MG63 (cell line): ENCODE data around the gene ARPC1A. TPM values are rescaled to one million over a fixed set of nuclear protein-coding genes. Genes with fewer than 3 reads are reported as not detected.

ENCODE experiments used
- DNase-seq: peaks from one replicate; pipeline ENCODE4 v3.0.0-alpha.2; 2020
- H3K27me3 ChIP-seq: fragments of 250-450 bp; sonication (Bioruptor Pico); 2 replicates; pipeline ENCODE4 v1.5.1; 2020; ENCODE audit warnings: mild to moderate bottlenecking, moderate library complexity
- H3K36me3 ChIP-seq: fragments of 250-450 bp; sonication (Bioruptor Pico); 2 replicates; pipeline ENCODE4 v1.5.1; 2020; ENCODE audit warnings: mild to moderate bottlenecking, moderate library complexity
- H3K4me3 ChIP-seq: fragments of 250-450 bp; sonication (Bioruptor Pico); 2 replicates; pipeline ENCODE4 v1.5.1; 2020; ENCODE audit warnings: mild to moderate bottlenecking, moderate library complexity
- H3K9me3 ChIP-seq: fragments of 250-450 bp; sonication (Bioruptor Pico); 2 replicates; pipeline ENCODE4 v1.5.1; 2020; ENCODE audit warnings: mild to moderate bottlenecking, moderate library complexity
- total RNA-seq: library from RNA; depleted of rRNA; stranded (reverse); fragments of >200 nt; shearing (Covaris generic); gene quantifications from 2 replicates; pipeline ENCODE4 v1.2.3, GENCODE V29; 2014; ENCODE audit warnings: low replicate concordance

ARPC1A gene
- total RNA-seq, 1 experiment from 2014 or later, result 75.8 TPM

- no peak overlapping the region for H3K4me3 ChIP-seq
- DNase-seq, result no peak
- H3K9me3 ChIP-seq, result no peaks in the 10 kb centered on the region
- H3K27me3 ChIP-seq, result no peaks in the 10 kb centered on the region
- peaks cover 13% of the 10 kb centered on the region for H3K36me3 ChIP-seq
These were observed 67.1 kb downstream of the ARPC1A start for GRCh38 chr7:99392659-99393354.

DNA sequence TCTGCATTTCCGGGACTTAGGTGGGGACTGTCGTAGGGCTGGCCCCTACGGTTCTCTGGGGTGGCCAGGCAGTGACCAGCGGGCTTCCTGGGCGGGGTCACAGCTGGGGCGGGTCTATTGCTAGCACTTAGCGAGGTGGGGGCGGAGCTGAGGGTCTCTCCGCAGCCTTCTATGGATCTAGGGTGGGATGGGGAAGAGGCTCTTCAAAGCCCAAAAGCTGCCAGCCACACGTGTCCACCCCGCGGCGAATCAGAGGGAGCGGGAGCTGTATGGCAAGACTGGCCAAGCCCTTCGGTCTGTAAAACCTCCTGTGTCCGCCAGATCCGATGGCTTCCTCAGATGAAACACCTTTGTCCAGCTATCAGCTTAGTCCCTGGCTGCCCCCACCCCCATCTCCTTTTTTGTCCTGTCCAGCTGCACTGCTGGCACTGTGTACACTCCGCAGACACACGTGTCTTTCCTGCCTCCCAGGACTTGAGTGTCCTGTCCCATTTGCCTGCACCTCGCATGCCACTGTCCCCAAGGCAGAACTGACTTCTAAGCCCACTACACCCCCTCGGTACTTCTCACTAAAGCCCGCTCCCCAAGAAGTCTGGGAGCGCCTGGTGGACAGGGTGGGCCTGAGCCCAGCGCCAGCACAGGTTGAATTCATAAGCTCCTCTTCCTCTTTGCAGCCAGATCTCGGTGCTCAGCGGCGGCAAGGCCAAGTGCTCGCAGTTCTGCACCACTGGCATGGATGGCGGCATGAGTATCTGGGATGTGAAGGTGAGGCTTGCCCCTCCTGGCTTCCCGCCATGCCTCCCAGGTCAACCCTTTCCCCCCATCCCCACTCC, 67.9 kb downstream of the ARPC1A start:
- DNase-seq, result no peak
- Histone ChIP-seq H3K9me3 (no peaks in the 10 kb centered on the region), H3K36me3 (peaks cover 18% of the 10 kb centered on the region; the same call in 1 of the 2 replicates), H3K4me3 (no peak overlapping the region), H3K27me3 (no peaks in the 10 kb centered on the region)

DNA sequence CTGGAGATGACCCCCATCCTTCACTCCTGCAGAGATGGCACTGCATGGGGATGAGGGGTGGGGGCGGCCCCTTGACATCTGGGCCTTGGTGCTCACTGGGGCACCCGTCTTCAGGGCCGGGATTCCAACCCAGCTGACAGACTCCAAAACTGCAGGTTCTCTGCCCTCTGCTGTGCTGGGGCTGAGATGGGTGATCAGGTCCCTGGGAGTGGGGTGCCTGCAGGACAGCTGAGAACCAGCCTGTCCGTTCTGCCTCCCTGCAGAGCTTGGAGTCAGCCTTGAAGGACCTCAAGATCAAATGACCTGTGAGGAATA, 68.4 kb downstream of the ARPC1A start:
- Histone ChIP-seq H3K36me3 (peaks cover 21% of the 10 kb centered on the region), H3K27me3 (no peaks in the 10 kb centered on the region), H3K4me3 (no peak overlapping the region), H3K9me3 (no peaks in the 10 kb centered on the region)
- DNase-seq, result no peak

- Histone ChIP-seq H3K4me3 (no peak overlapping the region), H3K9me3 (no peaks in the 10 kb centered on the region), H3K36me3 (peaks cover 30% of the 10 kb centered on the region), H3K27me3 (no peaks in the 10 kb centered on the region)
- DNase-seq, result no peak
These were observed 70.1 kb downstream of the ARPC1A start for GRCh38 chr7:99395616-99396327.

DNA sequence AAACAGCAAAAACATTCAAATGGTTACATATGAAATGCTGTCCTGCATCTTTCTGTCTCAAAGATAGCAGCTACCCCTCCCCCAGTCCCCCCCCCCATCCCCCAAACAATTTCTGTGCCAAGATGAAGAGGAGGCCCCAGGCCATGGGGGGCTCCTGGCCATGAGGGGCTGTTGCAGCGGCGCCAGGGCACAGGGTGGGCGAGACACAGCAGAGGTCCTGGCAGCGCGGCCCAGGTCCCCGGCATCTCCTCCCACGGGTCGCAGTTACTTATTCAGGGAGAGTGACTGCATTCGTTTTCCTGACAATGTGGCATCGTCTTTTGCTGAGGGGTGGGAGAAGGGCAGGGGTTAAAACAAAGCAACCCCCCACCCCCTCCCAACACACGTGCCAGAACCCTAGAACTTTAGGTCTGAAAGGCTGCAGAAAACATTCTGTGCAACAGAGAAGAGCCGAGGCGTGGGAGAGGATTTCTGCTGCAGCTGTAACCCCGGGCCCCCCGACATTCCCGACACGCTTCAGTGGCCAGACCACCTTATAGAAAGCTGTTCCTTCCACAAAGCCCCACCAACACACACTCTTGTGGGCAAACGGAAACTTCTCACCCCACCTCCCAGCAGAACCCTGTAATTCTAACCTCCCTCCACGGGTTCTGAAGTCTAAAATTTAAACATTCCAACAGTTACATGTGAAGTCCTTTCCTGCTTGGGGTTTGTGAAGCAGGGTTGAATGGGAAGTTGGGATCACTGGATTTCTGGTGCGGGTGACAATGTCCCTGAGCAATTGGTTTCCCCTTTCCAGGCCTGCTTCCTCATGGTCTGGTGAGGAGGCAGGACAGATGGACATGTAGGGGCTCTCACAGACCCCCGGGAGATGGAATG, 71.0 kb downstream of the ARPC1A start:
- H3K9me3 ChIP-seq, result no peaks in the 10 kb centered on the region
- peaks cover 34% of the 10 kb centered on the region for H3K36me3 ChIP-seq
- DNase-seq, result no peak
- H3K4me3 ChIP-seq, result no peak overlapping the region
- no peaks in the 10 kb centered on the region for H3K27me3 ChIP-seq

- H3K27me3 ChIP-seq, result no peaks in the 10 kb centered on the region
- H3K4me3 ChIP-seq, result no peak overlapping the region
- no peaks in the 10 kb centered on the region for H3K9me3 ChIP-seq
- DNase-seq, result no peak
- H3K36me3 ChIP-seq, result peaks cover 36% of the 10 kb centered on the region
These were observed 71.7 kb downstream of the ARPC1A start for GRCh38 chr7:99397297-99397983.

DNA sequence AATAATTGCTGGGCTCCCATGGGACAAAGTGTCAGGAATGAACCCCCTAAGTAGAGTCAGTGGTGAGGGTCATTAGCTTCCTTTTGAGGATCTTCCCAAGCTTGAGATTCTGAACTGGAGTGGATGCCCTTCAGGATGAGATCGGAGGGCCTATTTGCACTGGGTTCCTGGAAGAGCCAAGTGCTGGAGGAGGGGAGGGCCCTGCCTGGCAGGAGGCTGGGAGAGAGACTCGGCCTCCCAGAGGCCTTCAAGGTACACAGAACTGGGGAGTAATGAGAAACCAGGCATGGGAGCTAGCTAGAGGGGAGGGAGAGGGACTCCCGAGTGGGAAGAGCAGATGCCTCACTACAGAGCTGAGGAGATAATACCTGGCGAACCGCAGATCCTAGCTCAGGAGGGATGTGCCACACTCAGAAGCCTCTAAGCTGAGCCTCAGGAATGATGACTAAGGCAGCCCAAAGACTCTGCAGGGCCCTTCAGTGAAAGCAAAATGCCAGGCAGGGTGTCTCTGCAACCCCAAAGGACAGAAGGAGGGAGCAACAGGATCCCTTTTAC, 73.3 kb downstream of the ARPC1A start:
- peaks cover 34% of the 10 kb centered on the region for H3K36me3 ChIP-seq
- DNase-seq, result no peak
- no peaks in the 10 kb centered on the region for H3K27me3 ChIP-seq
- no peak overlapping the region for H3K4me3 ChIP-seq
- H3K9me3 ChIP-seq, result no peaks in the 10 kb centered on the region

GRCh38 chr7:99399597-99399996, 73.9 kb downstream of the ARPC1A start:
- DNase-seq, result no peak
- Histone ChIP-seq H3K27me3 (no peaks in the 10 kb centered on the region), H3K9me3 (no peaks in the 10 kb centered on the region), H3K36me3 (peaks cover 35% of the 10 kb centered on the region), H3K4me3 (no peak overlapping the region)

GRCh38 chr7:99402854-99403253, 77.2 kb downstream of the ARPC1A start:
- DNase-seq, result no peak
- no peaks in the 10 kb centered on the region for H3K27me3 ChIP-seq
- H3K9me3 ChIP-seq, result no peaks in the 10 kb centered on the region
- no peak overlapping the region for H3K4me3 ChIP-seq
- peaks cover 29% of the 10 kb centered on the region for H3K36me3 ChIP-seq

DNA sequence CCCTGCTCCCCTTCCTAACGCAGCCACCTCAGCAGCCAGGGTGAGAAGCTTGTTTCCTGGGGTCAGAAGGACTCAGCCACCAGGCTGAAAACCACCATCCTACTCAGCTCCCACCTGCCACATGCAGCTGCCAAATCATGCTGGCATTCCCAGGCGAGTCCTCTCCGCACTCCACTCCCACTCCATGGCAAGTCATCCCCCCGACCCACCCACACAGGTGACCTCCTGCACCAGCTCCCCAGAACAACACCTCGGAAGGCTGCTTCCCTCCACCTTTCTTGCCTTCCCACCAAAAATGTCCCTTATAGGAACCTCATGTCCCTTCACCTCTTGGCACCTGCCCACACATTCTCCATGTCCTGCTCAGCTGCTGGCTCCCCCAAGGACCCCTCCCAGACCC, 78.1 kb downstream of the ARPC1A start:
- no peak for DNase-seq
- H3K36me3 ChIP-seq, result peaks cover 24% of the 10 kb centered on the region
- H3K27me3 ChIP-seq, result no peaks in the 10 kb centered on the region
- H3K9me3 ChIP-seq, result no peaks in the 10 kb centered on the region
- no peak overlapping the region for H3K4me3 ChIP-seq

DNA sequence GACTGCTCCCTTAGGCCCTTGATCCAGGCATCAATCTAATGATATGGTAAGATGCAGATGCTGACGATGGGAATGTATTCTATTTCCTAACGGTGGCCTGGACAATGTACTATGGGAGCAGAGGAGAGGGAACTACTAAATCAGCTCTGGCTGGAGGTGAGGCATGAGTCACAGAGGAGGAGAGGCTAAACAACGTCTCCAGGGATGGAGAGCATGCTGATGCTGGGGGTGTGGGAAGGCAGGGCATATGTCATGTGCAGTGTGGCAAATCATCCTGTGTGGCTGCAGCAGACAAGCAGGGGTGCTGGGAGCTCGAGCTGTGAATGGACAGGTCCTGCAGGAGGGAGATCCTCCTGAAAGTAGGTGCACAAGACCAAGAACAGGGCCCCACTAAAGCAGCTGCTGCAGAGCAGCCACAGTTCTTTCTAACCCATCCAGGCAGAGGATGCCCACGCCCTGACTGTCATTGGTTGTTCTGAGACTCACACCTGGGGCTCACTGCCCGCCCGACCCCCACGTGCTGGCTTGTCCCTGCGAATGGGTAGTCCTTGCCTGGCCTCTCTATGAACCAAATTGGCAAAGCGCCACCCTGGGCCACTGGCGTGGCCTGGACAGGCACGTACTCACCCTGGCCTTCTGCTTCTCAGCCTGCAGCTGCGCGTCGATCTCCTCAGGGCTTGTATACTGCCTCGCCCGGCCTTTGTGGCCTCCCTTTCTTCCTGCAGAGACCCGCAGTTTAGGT, 78.7 kb downstream of the ARPC1A start:
- no peak for DNase-seq
- no peaks in the 10 kb centered on the region for H3K27me3 ChIP-seq
- H3K36me3 ChIP-seq, result peaks cover 21% of the 10 kb centered on the region
- no peaks in the 10 kb centered on the region for H3K9me3 ChIP-seq
- no peak overlapping the region for H3K4me3 ChIP-seq

GRCh38 chr7:99404977-99405320, 79.3 kb downstream of the ARPC1A start:
- H3K27me3 ChIP-seq, result no peaks in the 10 kb centered on the region
- H3K4me3 ChIP-seq, result no peak overlapping the region

DNA sequence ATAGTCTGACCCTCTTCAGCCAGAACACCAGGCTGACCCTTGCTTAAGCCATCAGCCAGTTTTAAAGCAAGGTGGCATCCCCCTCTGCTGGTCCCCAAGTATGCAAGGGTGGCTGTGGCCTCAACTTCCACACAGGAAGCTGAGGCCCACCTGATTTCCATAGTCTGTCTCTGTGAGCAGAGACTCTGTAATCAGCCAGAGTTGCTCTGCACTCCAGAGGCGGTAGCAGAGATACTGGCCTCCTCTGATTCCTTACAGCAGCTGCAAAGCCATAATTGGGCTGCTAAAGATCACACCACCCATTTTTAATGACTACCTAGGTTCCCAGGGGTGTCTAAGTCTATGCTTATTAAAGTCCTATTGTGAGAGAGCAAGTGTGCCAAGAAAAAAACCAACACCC, 80.9 kb downstream of the ARPC1A start:
- Histone ChIP-seq H3K36me3 (peaks cover 22% of the 10 kb centered on the region), H3K9me3 (no peaks in the 10 kb centered on the region), H3K27me3 (no peaks in the 10 kb centered on the region), H3K4me3 (peak overlapping the region; percentile 99)
- no peak for DNase-seq

More at GRCh38 chr7:99404977-99405320, 79.3 kb downstream of the ARPC1A start:
- Histone ChIP-seq H3K36me3 (peaks cover 15% of the 10 kb centered on the region), H3K9me3 (no peaks in the 10 kb centered on the region)
- no peak for DNase-seq

GRCh38 chr7:99407872-99408378, 82.2 kb downstream of the ARPC1A start:
- Histone ChIP-seq H3K4me3 (peak overlapping the region; percentile 99), H3K27me3 (no peaks in the 10 kb centered on the region), H3K36me3 (peaks cover 30% of the 10 kb centered on the region), H3K9me3 (no peaks in the 10 kb centered on the region)
- peak; percentile 81 for DNase-seq
